HepG2 (cell line): Measurements from ENCODE around the gene HIVEP2. TPM values are rescaled to one million over a fixed set of nuclear protein-coding genes. Genes with fewer than 3 reads are reported as not detected.

Experiments used
- ATAC-seq: fragments of 200-7000 bp; cut with Tn5 transposase; 3 replicates; pipeline ENCODE4 v1.9.1; 2020; ENCODE audit warnings: mild to moderate bottlenecking, moderate library complexity
- BruUV-seq: library from RNA; stranded (reverse); fragments of 400-500 nt; replicated peaks from 2 replicates; lab custom pipeline; 2021; lab: Mats Ljungman, UMichigan
- CTCF ChIA-PET: fragments of 300-600 bp; formaldehyde crosslinking; extraction: SDS; loops from one replicate; lab custom pipeline; 2021; ENCODE audit warnings: low total read pairs, inconsistent platforms, low intra/inter-chr PET ratio; lab: Yijun Ruan, JAX
- POLR2A ChIA-PET: fragments of 350-600 bp; sonication (Branson Sonifier 250); formaldehyde crosslinking; loops from one replicate; lab custom pipeline; 2020; ENCODE audit warnings: antibody characterized with exemption, inconsistent platforms; lab: Yijun Ruan, JAX
- DNase-seq: peaks from one replicate; pipeline ENCODE4 v3.0.0-alpha.2; 2015; ENCODE audit warnings: low spot score
- FAIRE-seq: peaks from 3 replicates; lab custom pipeline; 2011; peaks lifted over from hg19 to GRCh38; lab: Jason Lieb, UNC
- H2AFZ ChIP-seq: one replicate; pipeline ENCODE4 v1.6.1; 2011; ENCODE audit warnings: low read length, inconsistent platforms
- H3K27ac ChIP-seq: fragments of 300-600 bp; 3 replicates; pipeline ENCODE4 v1.8.0; 2011; ENCODE audit warnings: mixed run types, mild to moderate bottlenecking, mixed read lengths, low read length, inconsistent platforms; ENCODE audit not compliant: insufficient read depth; ENCODE audit errors: extremely low read length
- H3K27me3 ChIP-seq, 2 experiments: fragments of 200-600 bp in 1 of 2; 2 replicates in 1 of 2; 3 replicates in 1 of 2; pipeline versions ENCODE4 v1.6.0 to v1.8.0; 2011; ENCODE audit warnings: low read length in 2 of 2, mild to moderate bottlenecking in 2 of 2, moderate library complexity in 2 of 2, inconsistent platforms in 1 of 2; ENCODE audit not compliant: insufficient read depth in 2 of 2, control insufficient read depth in 1 of 2
- H3K36me3 ChIP-seq, 2 experiments: fragments of 200-600 bp in 1 of 2; replicated peaks in 1 of 2; 2 replicates in 1 of 2; 3 replicates in 1 of 2; pipeline versions ENCODE4 v1.5.1 to v1.8.0; 2011; ENCODE audit warnings: low read length in 2 of 2, inconsistent platforms in 1 of 2; ENCODE audit not compliant: insufficient read depth in 2 of 2, control insufficient read depth in 1 of 2
- H3K4me1 ChIP-seq: 2 replicates; pipeline ENCODE4 v1.5.1; 2012; ENCODE audit warnings: low read length, inconsistent platforms; ENCODE audit not compliant: insufficient read depth
- H3K4me2 ChIP-seq: 2 replicates; pipeline ENCODE4 v1.6.0; 2011; ENCODE audit warnings: low read depth, low read length, inconsistent platforms
- H3K4me3 ChIP-seq, 3 experiments: fragments of 200-600 bp in 1 of 3; sonication (generic), shearing (Covaris generic) in 1 of 3; replicated peaks in 1 of 3; 2 replicates each; pipeline ENCODE4 v1.5.1; 2011 to 2016; ENCODE audit warnings: low read length in 3 of 3, inconsistent platforms in 2 of 3, low read depth in 2 of 3, mild to moderate bottlenecking in 2 of 3, control low read depth in 1 of 3, mixed read lengths in 1 of 3; ENCODE audit not compliant: insufficient read depth in 1 of 3
- H3K79me2 ChIP-seq: one replicate; pipeline ENCODE4 v1.6.1; 2011; ENCODE audit warnings: low read length, inconsistent platforms; ENCODE audit not compliant: insufficient read depth
- H3K9ac ChIP-seq: 2 replicates; pipeline ENCODE4 v1.6.0; 2011; ENCODE audit warnings: mild to moderate bottlenecking, low read depth, low read length, inconsistent platforms; ENCODE audit not compliant: insufficient read depth
- H3K9me3 ChIP-seq: 2 replicates; pipeline ENCODE4 v1.5.1; 2012; ENCODE audit warnings: mild to moderate bottlenecking, low read length
- H4K20me1 ChIP-seq: 2 replicates; pipeline ENCODE4 v1.6.0; 2011; ENCODE audit warnings: inconsistent platforms, mild to moderate bottlenecking, low read length, moderate library complexity; ENCODE audit not compliant: insufficient read depth
- CCAR2 ChIP-seq: fragments of 200-400 bp; formaldehyde crosslinking; optimal IDR thresholded peaks from 2 replicates; pipeline ENCODE3; 2018; ENCODE audit warnings: low read depth, mild to moderate bottlenecking, low read length, moderate library complexity
- E2F1 ChIP-seq: sonication (generic); formaldehyde crosslinking; IDR thresholded peaks from 2 replicates; pipeline ENCODE4 v1.5.0; 2020; ENCODE audit warnings: missing genetic modification reagents
- FOXK1 ChIP-seq: sonication (generic); formaldehyde crosslinking; IDR thresholded peaks from 2 replicates; pipeline ENCODE4 v1.4.0; 2020; ENCODE audit warnings: low read depth, missing genetic modification reagents, borderline replicate concordance
- HOXA3 ChIP-seq: sonication (generic); formaldehyde crosslinking; IDR thresholded peaks from 2 replicates; pipeline ENCODE4 v1.5.0; 2020; ENCODE audit warnings: missing genetic modification reagents
- PRMT3 ChIP-seq: sonication (generic); formaldehyde crosslinking; IDR thresholded peaks from 2 replicates; pipeline ENCODE4 v1.8.1; 2022; ENCODE audit warnings: low read depth, mild to moderate bottlenecking, moderate library complexity, missing genetic modification reagents, borderline replicate concordance
- REL ChIP-seq: sonication (generic); formaldehyde crosslinking; conservative IDR thresholded peaks from 2 replicates; pipeline ENCODE4 v1.8.0; 2022; ENCODE audit warnings: mild to moderate bottlenecking, missing genetic modification reagents, moderate library complexity
- RFX1 ChIP-seq: fragments of 450-650 bp; IDR thresholded peaks from 2 replicates; pipeline ENCODE4 v1.6.1; 2017
- TOE1 ChIP-seq: sonication (generic); formaldehyde crosslinking; IDR thresholded peaks from 2 replicates; pipeline ENCODE4 v1.4.0; 2020; ENCODE audit warnings: mild to moderate bottlenecking, missing genetic modification reagents
- ZBTB25 ChIP-seq: IDR thresholded peaks from 2 replicates; pipeline ENCODE4 v1.6.1; 2018; ENCODE audit warnings: missing genetic modification reagents
- ZFP36 ChIP-seq: fragments of 150-350 bp; IDR thresholded peaks from 2 replicates; pipeline ENCODE4 v1.6.1; 2018; ENCODE audit warnings: borderline replicate concordance, low read length, low read depth; ENCODE audit not compliant: partially characterized antibody
- ZKSCAN1 ChIP-seq: fragments of 150-350 bp; IDR thresholded peaks from 2 replicates; pipeline ENCODE4 v1.6.1; 2014; ENCODE audit warnings: low read length
- ZKSCAN5 ChIP-seq: sonication (generic); formaldehyde crosslinking; IDR thresholded peaks from 2 replicates; pipeline ENCODE4 v1.5.1; 2020; ENCODE audit warnings: mild to moderate bottlenecking, missing genetic modification reagents
- WGBS: methylation state at CpG from one replicate; pipeline ENCODE4 v1.1.6; 2017; ENCODE audit warnings: low lambda C conversion rate; 5-methylcytosine and 5-hydroxymethylcytosine counted together
- in situ Hi-C: cut with HindIII; loops from 2 replicates; pipeline ENCODE4 v1.10.0; 2017; ENCODE audit warnings: low pct_unique_long_range_greater_than_20kb; ENCODE audit not compliant: extremely low pct_ligation_motif_present
- intact Hi-C: fragments of 100-400 bp; cut with micrococcal nuclease; formaldehyde crosslinking; loops from one replicate; pipeline ENCODE4 v1.10.0; 2022; ENCODE audit not compliant: unreplicated experiment
- polyA plus RNA-seq, 8 experiments: library from polyadenylated mRNA; depleted of rRNA in 3 of 8; stranded (reverse) in 7 of 8; unstranded in 1 of 8; fragments of >200 nt; fragmentation: Illumina TruSeq in 4 of 8; extraction: Trizol in 4 of 8; gene quantifications; 2 replicates each; pipeline versions ENCODE4 v1.2.1 to v1.2.3, GENCODE V29; 2011 to 2016; ENCODE audit warnings: low read depth in 4 of 8, missing spikeins in 1 of 8, mixed read lengths in 1 of 8; ENCODE audit not compliant: insufficient read depth in 1 of 8
- total RNA-seq, 5 experiments: library from RNA; depleted of rRNA; stranded (reverse); fragments of >200 nt; fragmentation: Illumina TruSeq; extraction: Trizol; gene quantifications; 2 replicates each; pipeline ENCODE4 v1.2.3, GENCODE V29; 2016; ENCODE audit warnings: low read depth in 1 of 5
- TF ChIP-seq, protein P1 (sequence below), 2 experiments: sonication (generic) in 1 of 2; formaldehyde crosslinking in 1 of 2; IDR thresholded peaks; 2 replicates each; pipeline versions ENCODE4 v1.4.0 to v1.6.1; 2018 to 2020; ENCODE audit warnings: missing genetic modification reagents in 2 of 2, borderline replicate concordance in 1 of 2, low read depth in 1 of 2, mild to moderate bottlenecking in 1 of 2, missing biosample characterization in 1 of 2
- TF ChIP-seq, protein P2 (sequence below): sonication (generic); formaldehyde crosslinking; IDR thresholded peaks from 2 replicates; pipeline ENCODE4 v1.4.0; 2020; ENCODE audit warnings: missing genetic modification reagents
- TF ChIP-seq, protein P3 (sequence below): sonication (generic); formaldehyde crosslinking; IDR thresholded peaks from 2 replicates; pipeline ENCODE4 v1.4.0; 2020; ENCODE audit warnings: missing genetic modification reagents, borderline replicate concordance

The HIVEP2 gene
- total and polyA plus RNA-seq, 2 of the 13 experiments (the other 11 are each of a cell fraction or from before 2014, with no cell fraction given), result 3.4 to 12.9 TPM

GRCh38 chr6:142708651-142709050, 236.3 kb downstream of the HIVEP2 start:
- POLR2A ChIA-PET, result no interaction called here
- Histone ChIP-seq H3K27me3 (no peaks in the 10 kb centered on the region; a peak in 1 of 5 replicates), H3K9me3 (no peaks in the 10 kb centered on the region), H3K36me3 (no peaks in the 10 kb centered on the region), H3K4me2 (no peak overlapping the region), H3K79me2 (no peaks in the 10 kb centered on the region), H3K4me3 (no peak overlapping the region), H3K4me1 (no peaks in the 10 kb centered on the region), H3K9ac (no peak overlapping the region), H4K20me1 (no peaks in the 10 kb centered on the region), H2AFZ (no peak overlapping the region), H3K27ac (no peak overlapping the region)
- intact Hi-C loops, result no loop called here
- FAIRE-seq, result no peak
- CTCF ChIA-PET, result no interaction called here
- DNase-seq, result no peak
- in situ Hi-C loops, result no loop called here
- no peak for ATAC-seq
- no TSS peak for BruUV-seq
- WGBS, result 87% methylated on average over 2 of the region's 2 CpGs
- TF ChIP-seq ZFP36 (no peak), PRMT3 (CRISPR knock-in tag) (no peak), HOXA3 (CRISPR knock-in tag) (no peak), ZKSCAN5 (CRISPR knock-in tag) (no peak), REL (CRISPR knock-in tag) (no peak), ZBTB25 (CRISPR knock-in tag) (no peak), CCAR2 (no peak), RFX1 (no peak), TOE1 (CRISPR knock-in tag) (no peak), ZKSCAN1 (no peak), FOXK1 (CRISPR knock-in tag) (no peak), E2F1 (CRISPR knock-in tag) (no peak)
- TF ChIP-seq, protein P1, sequence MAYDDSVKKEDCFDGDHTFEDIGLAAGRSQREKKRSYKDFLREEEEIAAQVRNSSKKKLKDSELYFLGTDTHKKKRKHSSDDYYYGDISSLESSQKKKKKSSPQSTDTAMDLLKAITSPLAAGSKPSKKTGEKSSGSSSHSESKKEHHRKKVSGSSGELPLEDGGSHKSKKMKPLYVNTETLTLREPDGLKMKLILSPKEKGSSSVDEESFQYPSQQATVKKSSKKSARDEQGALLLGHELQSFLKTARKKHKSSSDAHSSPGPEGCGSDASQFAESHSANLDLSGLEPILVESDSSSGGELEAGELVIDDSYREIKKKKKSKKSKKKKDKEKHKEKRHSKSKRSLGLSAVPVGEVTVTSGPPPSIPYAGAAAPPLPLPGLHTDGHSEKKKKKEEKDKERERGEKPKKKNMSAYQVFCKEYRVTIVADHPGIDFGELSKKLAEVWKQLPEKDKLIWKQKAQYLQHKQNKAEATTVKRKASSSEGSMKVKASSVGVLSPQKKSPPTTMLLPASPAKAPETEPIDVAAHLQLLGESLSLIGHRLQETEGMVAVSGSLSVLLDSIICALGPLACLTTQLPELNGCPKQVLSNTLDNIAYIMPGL (CRISPR knock-in tag; IDR thresholded peaks at IDR 0.05; ENCODE audit: borderline replicate concordance in 1 of 2, low read depth in 1 of 2), result no peak
- TF ChIP-seq, protein P2, sequence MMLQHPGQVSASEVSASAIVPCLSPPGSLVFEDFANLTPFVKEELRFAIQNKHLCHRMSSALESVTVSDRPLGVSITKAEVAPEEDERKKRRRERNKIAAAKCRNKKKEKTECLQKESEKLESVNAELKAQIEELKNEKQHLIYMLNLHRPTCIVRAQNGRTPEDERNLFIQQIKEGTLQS (CRISPR knock-in tag), result no peak
- TF ChIP-seq, protein P3, sequence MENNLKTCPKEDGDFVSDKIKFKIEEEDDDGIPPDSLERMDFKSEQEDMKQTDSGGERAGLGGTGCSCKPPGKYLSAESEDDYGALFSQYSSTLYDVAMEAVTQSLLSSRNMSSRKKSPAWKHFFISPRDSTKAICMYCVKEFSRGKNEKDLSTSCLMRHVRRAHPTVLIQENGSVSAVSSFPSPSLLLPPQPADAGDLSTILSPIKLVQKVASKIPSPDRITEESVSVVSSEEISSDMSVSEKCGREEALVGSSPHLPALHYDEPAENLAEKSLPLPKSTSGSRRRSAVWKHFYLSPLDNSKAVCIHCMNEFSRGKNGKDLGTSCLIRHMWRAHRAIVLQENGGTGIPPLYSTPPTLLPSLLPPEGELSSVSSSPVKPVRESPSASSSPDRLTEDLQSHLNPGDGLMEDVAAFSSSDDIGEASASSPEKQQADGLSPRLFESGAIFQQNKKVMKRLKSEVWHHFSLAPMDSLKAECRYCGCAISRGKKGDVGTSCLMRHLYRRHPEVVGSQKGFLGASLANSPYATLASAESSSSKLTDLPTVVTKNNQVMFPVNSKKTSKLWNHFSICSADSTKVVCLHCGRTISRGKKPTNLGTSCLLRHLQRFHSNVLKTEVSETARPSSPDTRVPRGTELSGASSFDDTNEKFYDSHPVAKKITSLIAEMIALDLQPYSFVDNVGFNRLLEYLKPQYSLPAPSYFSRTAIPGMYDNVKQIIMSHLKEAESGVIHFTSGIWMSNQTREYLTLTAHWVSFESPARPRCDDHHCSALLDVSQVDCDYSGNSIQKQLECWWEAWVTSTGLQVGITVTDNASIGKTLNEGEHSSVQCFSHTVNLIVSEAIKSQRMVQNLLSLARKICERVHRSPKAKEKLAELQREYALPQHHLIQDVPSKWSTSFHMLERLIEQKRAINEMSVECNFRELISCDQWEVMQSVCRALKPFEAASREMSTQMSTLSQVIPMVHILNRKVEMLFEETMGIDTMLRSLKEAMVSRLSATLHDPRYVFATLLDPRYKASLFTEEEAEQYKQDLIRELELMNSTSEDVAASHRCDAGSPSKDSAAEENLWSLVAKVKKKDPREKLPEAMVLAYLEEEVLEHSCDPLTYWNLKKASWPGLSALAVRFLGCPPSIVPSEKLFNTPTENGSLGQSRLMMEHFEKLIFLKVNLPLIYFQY, result no peak
